Ishikawa (cell line): ENCODE measurements around the gene LSM12.

Experiments used
- CEBPB ChIP-seq: IDR thresholded peaks from 2 replicates; pipeline ENCODE4 v1.6.1; 2012
- CREB1 ChIP-seq: IDR thresholded peaks from 2 replicates; pipeline ENCODE4 v1.6.1; 2012; ENCODE audit warnings: low read depth
- EGR1 ChIP-seq: IDR thresholded peaks from 2 replicates; pipeline ENCODE4 v1.6.1; 2012
- EP300 ChIP-seq: IDR thresholded peaks from 2 replicates; pipeline ENCODE4 v1.6.1; 2012; ENCODE audit warnings: borderline replicate concordance
- FOXM1 ChIP-seq: IDR thresholded peaks from 2 replicates; pipeline ENCODE4 v1.6.1; 2012; ENCODE audit warnings: low read depth, borderline replicate concordance
- NFIC ChIP-seq: IDR thresholded peaks from 2 replicates; pipeline ENCODE4 v1.6.1; 2012
- RAD21 ChIP-seq: IDR thresholded peaks from 2 replicates; pipeline ENCODE4 v1.6.1; 2012; ENCODE audit warnings: low read depth
- TAF1 ChIP-seq: IDR thresholded peaks from 2 replicates; pipeline ENCODE4 v1.6.1; 2012; ENCODE audit warnings: low read depth, mild to moderate bottlenecking
- TCF12 ChIP-seq: IDR thresholded peaks from 2 replicates; pipeline ENCODE4 v1.6.1; 2012; ENCODE audit warnings: low read depth
- TEAD4 ChIP-seq: IDR thresholded peaks from 2 replicates; pipeline ENCODE4 v1.6.1; 2012
- YY1 ChIP-seq: IDR thresholded peaks from 2 replicates; pipeline ENCODE4 v1.6.1; 2012; ENCODE audit warnings: low read depth
- ZBTB7A ChIP-seq: IDR thresholded peaks from 2 replicates; pipeline ENCODE4 v1.6.1; 2012; ENCODE audit warnings: low read depth
- TF ChIP-seq, protein P1 (sequence below): IDR thresholded peaks from 2 replicates; pipeline ENCODE4 v1.6.1; 2012; ENCODE audit warnings: low read depth, mild to moderate bottlenecking
- TF ChIP-seq, protein P2 (sequence below): IDR thresholded peaks from 2 replicates; pipeline ENCODE4 v1.6.1; 2012
- TF ChIP-seq, protein P3 (sequence below): IDR thresholded peaks from 2 replicates; pipeline ENCODE4 v1.6.1; 2012

Gene LSM12

DNA sequence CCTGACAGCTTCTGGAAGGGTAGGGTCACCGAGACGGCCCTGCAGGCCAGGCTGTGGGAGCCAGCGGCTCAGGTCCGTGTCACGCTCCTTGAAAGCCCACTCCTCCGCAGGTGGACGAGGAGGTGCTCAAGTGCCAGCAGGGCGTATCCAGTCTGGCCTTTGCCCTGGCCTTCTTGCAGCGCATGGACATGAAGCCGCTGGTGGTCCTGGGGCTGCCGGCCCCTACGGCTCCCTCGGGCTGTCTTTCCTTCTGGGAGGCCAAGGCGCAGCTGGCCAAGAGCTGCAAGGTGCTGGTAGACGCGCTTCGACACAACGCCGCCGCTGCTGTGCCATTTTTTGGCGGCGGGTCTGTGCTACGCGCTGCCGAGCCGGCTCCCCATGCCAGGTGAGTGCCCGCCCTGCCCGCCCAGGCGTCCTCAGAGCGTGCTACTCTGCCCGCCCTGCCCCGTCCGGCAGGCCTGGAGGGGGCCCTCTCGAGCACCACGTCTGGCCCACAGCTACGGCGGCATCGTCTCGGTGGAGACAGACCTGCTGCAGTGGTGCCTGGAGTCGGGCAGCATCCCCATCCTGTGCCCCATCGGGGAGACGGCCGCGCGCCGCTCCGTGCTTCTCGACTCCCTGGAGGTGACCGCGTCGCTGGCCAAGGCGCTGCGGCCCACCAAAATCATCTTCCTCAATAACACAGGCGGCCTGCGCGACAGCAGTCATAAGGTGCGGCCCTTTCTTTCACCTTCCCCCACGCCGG lies 60.8 kb downstream of the LSM12 start:
- TF ChIP-seq, protein P1, sequence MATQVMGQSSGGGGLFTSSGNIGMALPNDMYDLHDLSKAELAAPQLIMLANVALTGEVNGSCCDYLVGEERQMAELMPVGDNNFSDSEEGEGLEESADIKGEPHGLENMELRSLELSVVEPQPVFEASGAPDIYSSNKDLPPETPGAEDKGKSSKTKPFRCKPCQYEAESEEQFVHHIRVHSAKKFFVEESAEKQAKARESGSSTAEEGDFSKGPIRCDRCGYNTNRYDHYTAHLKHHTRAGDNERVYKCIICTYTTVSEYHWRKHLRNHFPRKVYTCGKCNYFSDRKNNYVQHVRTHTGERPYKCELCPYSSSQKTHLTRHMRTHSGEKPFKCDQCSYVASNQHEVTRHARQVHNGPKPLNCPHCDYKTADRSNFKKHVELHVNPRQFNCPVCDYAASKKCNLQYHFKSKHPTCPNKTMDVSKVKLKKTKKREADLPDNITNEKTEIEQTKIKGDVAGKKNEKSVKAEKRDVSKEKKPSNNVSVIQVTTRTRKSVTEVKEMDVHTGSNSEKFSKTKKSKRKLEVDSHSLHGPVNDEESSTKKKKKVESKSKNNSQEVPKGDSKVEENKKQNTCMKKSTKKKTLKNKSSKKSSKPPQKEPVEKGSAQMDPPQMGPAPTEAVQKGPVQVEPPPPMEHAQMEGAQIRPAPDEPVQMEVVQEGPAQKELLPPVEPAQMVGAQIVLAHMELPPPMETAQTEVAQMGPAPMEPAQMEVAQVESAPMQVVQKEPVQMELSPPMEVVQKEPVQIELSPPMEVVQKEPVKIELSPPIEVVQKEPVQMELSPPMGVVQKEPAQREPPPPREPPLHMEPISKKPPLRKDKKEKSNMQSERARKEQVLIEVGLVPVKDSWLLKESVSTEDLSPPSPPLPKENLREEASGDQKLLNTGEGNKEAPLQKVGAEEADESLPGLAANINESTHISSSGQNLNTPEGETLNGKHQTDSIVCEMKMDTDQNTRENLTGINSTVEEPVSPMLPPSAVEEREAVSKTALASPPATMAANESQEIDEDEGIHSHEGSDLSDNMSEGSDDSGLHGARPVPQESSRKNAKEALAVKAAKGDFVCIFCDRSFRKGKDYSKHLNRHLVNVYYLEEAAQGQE, result no peak
- TF ChIP-seq TCF12, result no peak
- TF ChIP-seq TEAD4, result no peak
- TF ChIP-seq CEBPB, result no peak
- TF ChIP-seq YY1, result no peak
- TF ChIP-seq, protein P2, sequence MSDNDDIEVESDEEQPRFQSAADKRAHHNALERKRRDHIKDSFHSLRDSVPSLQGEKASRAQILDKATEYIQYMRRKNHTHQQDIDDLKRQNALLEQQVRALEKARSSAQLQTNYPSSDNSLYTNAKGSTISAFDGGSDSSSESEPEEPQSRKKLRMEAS, result no peak
- TF ChIP-seq CREB1, result no peak
- TF ChIP-seq RAD21, result no peak
- TF ChIP-seq, protein P3, sequence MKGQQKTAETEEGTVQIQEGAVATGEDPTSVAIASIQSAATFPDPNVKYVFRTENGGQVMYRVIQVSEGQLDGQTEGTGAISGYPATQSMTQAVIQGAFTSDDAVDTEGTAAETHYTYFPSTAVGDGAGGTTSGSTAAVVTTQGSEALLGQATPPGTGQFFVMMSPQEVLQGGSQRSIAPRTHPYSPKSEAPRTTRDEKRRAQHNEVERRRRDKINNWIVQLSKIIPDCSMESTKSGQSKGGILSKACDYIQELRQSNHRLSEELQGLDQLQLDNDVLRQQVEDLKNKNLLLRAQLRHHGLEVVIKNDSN, result no peak
- TF ChIP-seq ZBTB7A, result no peak

DNA sequence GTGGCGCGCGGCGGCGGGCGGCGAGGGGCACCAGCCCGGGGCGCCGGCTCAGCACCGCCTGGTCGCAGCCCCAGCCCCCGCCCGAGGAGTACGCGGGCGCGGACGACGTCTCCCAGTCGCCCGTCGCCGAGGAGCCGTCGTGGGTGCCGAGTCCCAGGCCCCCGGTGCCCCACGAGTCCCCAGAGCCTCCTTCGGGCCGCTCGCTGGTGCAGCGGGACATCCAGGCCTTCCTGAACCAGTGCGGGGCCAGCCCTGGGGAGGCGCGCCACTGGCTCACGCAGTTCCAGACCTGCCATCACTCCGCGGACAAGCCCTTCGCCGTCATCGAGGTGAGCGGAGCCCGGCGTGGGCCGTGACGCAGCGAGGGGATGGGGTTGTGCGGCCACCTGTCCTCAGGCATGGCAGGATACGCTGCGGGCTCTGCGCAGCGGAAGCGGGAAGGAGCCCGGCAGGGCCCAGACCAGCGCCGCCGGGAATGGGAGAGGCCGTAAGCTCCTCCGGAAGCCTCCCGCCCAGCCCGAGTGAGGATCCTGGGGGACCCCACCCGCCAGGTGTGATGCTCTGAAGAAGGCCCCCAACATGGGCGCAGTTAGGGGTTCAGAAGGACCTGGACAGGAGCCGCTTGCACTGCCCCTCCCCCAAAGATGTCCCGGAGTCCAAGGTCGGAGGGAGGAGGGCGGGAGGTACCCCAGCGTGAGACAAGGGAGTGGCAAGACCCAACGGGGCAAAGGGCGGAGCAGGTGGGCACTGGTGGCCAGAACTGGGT lies 61.5 kb downstream of the LSM12 start:
- TF ChIP-seq TCF12 (no peak), NFIC (no peak), CEBPB (no peak), FOXM1 (no peak)

DNA sequence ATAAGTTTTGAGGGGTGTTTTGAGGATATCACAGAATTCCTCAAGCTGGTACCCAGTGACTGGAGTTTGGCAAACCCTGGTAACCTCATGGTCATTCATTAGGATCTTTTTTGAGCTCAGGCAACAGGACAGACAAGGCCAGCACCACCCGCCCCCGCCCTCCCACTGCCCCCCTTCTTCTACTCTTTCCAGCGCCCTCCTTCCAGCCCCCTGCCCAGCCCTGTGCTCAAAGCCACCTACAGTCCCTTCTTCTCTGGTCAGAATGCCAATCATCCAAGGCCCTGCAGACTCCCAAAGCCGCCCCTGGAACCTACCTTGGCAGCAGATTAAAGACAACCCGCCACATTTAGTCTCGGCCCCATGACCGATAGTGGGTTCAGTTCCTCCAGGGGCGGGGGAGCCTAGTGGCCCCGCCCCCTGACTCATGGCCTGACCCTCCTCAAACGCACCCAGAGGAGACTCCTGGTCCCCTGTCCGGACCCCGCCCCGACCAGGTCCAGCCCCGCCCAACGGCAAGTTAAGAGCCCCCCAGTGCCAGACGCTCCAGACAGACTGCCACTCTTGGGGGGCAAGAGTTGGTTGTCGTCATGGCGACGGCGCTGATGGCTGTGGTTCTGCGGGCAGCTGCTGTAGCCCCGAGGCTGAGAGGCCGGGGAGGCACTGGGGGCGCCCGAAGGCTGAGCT lies 62.3 kb downstream of the LSM12 start, which contains the start of gene NAGS:
Gene NAGS, plus strand, starts transcription at position 546 of the 684 bp plus-strand sequence. Its CDS starts 42 bp downstream, at position 588.
- TF ChIP-seq CEBPB (no peak), TAF1 (no peak)

DNA sequence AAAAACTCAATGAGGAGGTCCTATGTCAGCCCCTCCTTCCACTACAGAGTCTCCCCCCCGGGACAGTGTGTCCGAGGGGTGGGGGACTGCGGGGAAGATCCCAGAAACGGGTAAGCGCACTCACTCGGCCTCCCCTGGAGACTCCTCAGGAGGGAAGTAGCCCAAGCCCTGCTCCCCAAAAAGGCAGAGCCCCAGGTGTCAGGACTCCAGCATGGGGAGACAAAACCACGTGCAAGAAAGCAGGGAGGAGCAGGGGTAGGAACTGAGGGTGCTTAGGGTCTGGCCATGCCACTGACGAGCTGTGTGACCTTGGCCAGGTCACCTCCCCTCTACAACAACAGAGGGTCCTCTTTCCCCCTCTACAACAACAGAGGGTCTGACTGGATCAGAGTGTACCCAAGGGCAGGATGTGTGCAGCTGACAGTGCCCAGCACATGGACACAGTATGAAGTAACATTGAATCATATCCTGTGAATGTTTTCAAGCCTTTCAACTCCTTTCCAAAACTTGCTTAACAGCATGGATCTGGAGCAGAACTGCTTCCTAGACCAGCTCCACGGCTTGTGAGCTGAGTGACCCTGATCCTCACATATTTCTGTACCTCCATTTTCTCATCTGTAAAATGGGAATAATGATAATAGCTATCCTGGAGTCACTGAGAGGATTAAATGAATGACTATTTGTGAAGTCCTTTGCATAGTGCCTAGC lies 64.2 kb downstream of the LSM12 start:
- TF ChIP-seq CEBPB, result no peak
- no peak for TF ChIP-seq TCF12
- no peak for TF ChIP-seq RAD21
- TF ChIP-seq, protein P3, result no peak
- TF ChIP-seq EGR1, result no peak
- no peak for TF ChIP-seq NFIC
- TF ChIP-seq CREB1, result no peak
- no peak for TF ChIP-seq TAF1

DNA sequence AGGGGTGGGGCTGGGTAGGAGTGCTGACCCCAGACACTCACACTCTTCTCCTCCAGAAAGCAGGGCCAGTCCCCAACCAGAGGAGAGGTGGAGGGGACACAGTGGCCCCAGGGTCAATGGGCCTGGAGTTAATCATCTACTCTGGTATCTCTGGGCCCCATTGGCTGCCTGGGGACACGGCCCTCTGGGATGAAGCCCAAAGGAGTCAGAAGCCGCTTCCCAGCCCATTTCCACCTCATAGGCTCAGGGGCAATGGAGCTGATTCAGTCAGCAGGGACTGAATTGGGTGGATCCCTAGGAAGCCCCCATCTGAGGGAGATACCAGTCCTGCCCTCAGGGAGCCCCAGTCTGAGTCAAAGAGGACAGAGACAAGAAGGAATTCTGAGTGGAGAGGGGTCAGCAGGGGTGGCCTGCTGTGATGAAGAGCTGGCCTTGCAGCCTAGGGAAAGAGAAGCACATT lies 65.0 kb downstream of the LSM12 start:
- no peak for TF ChIP-seq EGR1
- TF ChIP-seq, protein P2, result no peak
- TF ChIP-seq NFIC, result no peak
- no peak for TF ChIP-seq CREB1
- TF ChIP-seq TCF12, result no peak
- TF ChIP-seq TEAD4, result no peak
- no peak for TF ChIP-seq TAF1
- no peak for TF ChIP-seq EP300
- no peak for TF ChIP-seq ZBTB7A
- no peak for TF ChIP-seq RAD21
- TF ChIP-seq, protein P1, result no peak
- TF ChIP-seq YY1, result no peak
- no peak for TF ChIP-seq CEBPB
- TF ChIP-seq, protein P3, result no peak
- TF ChIP-seq FOXM1, result no peak
